D721Med (cell line): ENCODE measurements around the gene PIGN.

ENCODE experiments used
- DNase-seq: peaks from one replicate; pipeline ENCODE4 v3.0.0; 2011; ENCODE audit warnings: low spot score; ENCODE audit not compliant: insufficient read length
- FAIRE-seq: peaks from 2 replicates; lab custom pipeline; 2011; peaks lifted over from hg19 to GRCh38; lab: Jason Lieb, UNC
- CTCF ChIP-seq: IDR thresholded peaks from 2 replicates; pipeline ENCODE4 v1.5.1; 2012; ENCODE audit warnings: mild to moderate bottlenecking, control low read depth; ENCODE audit not compliant: insufficient read depth; ENCODE audit errors: missing control alignments

PIGN gene

GRCh38 chr18:62118328-62118727, 68.5 kb downstream of the PIGN start:
- DNase-seq, result no peak
- no peak for FAIRE-seq
- TF ChIP-seq CTCF, result no peak

GRCh38 chr18:62109676-62110075, 77.2 kb downstream of the PIGN start:
- FAIRE-seq, result no peak
- no peak for TF ChIP-seq CTCF
- DNase-seq, result no peak

GRCh38 chr18:62107881-62108280, 79.0 kb downstream of the PIGN start:
- FAIRE-seq (peak; percentile 98), DNase-seq (no peak)
- no peak for TF ChIP-seq CTCF

- no peak for TF ChIP-seq CTCF
- FAIRE-seq, result no peak
- DNase-seq, result no peak
These were observed 80.6 kb downstream of the PIGN start for GRCh38 chr18:62106271-62106670.

- TF ChIP-seq CTCF, result no peak
- no peak for FAIRE-seq
- no peak for DNase-seq
These were observed 81.5 kb downstream of the PIGN start for GRCh38 chr18:62105376-62105775.

- TF ChIP-seq CTCF, result no peak
- DNase-seq (no peak), FAIRE-seq (peak; percentile 92)
These were observed 84.6 kb downstream of the PIGN start for GRCh38 chr18:62102221-62102620.

- FAIRE-seq (no peak), DNase-seq (no peak)
These were observed 85.5 kb downstream of the PIGN start for GRCh38 chr18:62101321-62101721.

More at GRCh38 chr18:62101321-62101721, 85.5 kb downstream of the PIGN start:
- TF ChIP-seq CTCF, result no peak
